OCI-LY1 (cell line): ENCODE measurements around the gene PGAM5.

ENCODE experiments used
- H2AFZ ChIP-seq: fragments of 200-600 bp; sonication (generic), shearing (Covaris generic); 2 replicates; pipeline ENCODE4 v1.6.0; 2014; ENCODE audit warnings: antibody characterized with exemption, mild to moderate bottlenecking, low read length
- H3F3A ChIP-seq: fragments of 200-600 bp; sonication (generic), shearing (Covaris generic); 2 replicates; pipeline ENCODE4 v1.6.0; 2014; ENCODE audit warnings: mild to moderate bottlenecking, antibody characterized with exemption, low read length, moderate library complexity; ENCODE audit not compliant: insufficient read depth
- H3K27ac ChIP-seq: fragments of 200-600 bp; sonication (generic); 2 replicates; pipeline ENCODE4 v1.5.1; 2014; ENCODE audit warnings: low read length, mixed run types, mild to moderate bottlenecking, low read depth; ENCODE audit not compliant: poor library complexity, severe bottlenecking
- H3K27me3 ChIP-seq: fragments of 200-600 bp; sonication (generic); 2 replicates; pipeline ENCODE4 v1.6.0; 2014; ENCODE audit warnings: antibody characterized with exemption, mild to moderate bottlenecking, low read length, moderate library complexity; ENCODE audit not compliant: insufficient read depth
- H3K36me3 ChIP-seq: fragments of 200-600 bp; sonication (generic); 2 replicates; pipeline ENCODE4 v1.6.1; 2014; ENCODE audit warnings: mild to moderate bottlenecking, antibody characterized with exemption, low read length, moderate library complexity, mixed read lengths; ENCODE audit not compliant: insufficient read depth
- H3K4me1 ChIP-seq: fragments of 200-600 bp; sonication (generic); 2 replicates; pipeline ENCODE4 v1.5.1; 2014; ENCODE audit warnings: mild to moderate bottlenecking, low read length, moderate library complexity; ENCODE audit not compliant: insufficient read depth, severe bottlenecking
- H3K4me2 ChIP-seq: fragments of 200-600 bp; sonication (generic), shearing (Covaris generic); 2 replicates; pipeline ENCODE4 v1.6.1; 2014; ENCODE audit warnings: low read length
- H3K4me3 ChIP-seq: fragments of 200-600 bp; sonication (generic); 2 replicates; pipeline ENCODE4 v1.5.1; 2014; ENCODE audit warnings: low read length, low read depth, mild to moderate bottlenecking, mixed read lengths; ENCODE audit not compliant: poor library complexity, severe bottlenecking
- H3K79me2 ChIP-seq: fragments of 200-600 bp; shearing (Covaris generic); 2 replicates; pipeline ENCODE4 v1.6.1; 2016; ENCODE audit warnings: mixed run types, low read length, mixed read lengths; ENCODE audit not compliant: insufficient read depth
- H3K9ac ChIP-seq: fragments of 200-600 bp; sonication (generic), shearing (Covaris generic); 2 replicates; pipeline ENCODE4 v1.6.1; 2014; ENCODE audit warnings: mild to moderate bottlenecking, low read length, mixed read lengths
- H3K9me2 ChIP-seq: fragments of 200-600 bp; sonication (generic), shearing (Covaris generic); 2 replicates; pipeline ENCODE4 v1.6.1; 2014; ENCODE audit warnings: low read depth, mild to moderate bottlenecking, low read length, mixed read lengths
- H3K9me3 ChIP-seq: fragments of 200-600 bp; shearing (Covaris generic); 2 replicates; pipeline ENCODE4 v1.6.1; 2014; ENCODE audit warnings: low read length, mixed read lengths
- H4K20me1 ChIP-seq: fragments of 200-600 bp; sonication (generic), shearing (Covaris generic); 2 replicates; pipeline ENCODE4 v1.6.0; 2016; ENCODE audit warnings: mild to moderate bottlenecking, low read length; ENCODE audit not compliant: insufficient read depth
- CTCF ChIP-seq: fragments of 200-600 bp; sonication (generic), shearing (Covaris generic); IDR thresholded peaks from 2 replicates; pipeline ENCODE4 v1.5.1; 2017; ENCODE audit warnings: mild to moderate bottlenecking, antibody characterized with exemption, low read length, moderate library complexity, mixed read lengths
- EZH2 ChIP-seq: fragments of 200-600 bp; sonication (generic), shearing (Covaris generic); IDR thresholded peaks from 2 replicates; pipeline ENCODE4 v1.8.0; 2017; ENCODE audit warnings: borderline replicate concordance, mixed run types, mild to moderate bottlenecking, antibody characterized with exemption, low read length, moderate library complexity, mixed read lengths

Gene PGAM5

DNA sequence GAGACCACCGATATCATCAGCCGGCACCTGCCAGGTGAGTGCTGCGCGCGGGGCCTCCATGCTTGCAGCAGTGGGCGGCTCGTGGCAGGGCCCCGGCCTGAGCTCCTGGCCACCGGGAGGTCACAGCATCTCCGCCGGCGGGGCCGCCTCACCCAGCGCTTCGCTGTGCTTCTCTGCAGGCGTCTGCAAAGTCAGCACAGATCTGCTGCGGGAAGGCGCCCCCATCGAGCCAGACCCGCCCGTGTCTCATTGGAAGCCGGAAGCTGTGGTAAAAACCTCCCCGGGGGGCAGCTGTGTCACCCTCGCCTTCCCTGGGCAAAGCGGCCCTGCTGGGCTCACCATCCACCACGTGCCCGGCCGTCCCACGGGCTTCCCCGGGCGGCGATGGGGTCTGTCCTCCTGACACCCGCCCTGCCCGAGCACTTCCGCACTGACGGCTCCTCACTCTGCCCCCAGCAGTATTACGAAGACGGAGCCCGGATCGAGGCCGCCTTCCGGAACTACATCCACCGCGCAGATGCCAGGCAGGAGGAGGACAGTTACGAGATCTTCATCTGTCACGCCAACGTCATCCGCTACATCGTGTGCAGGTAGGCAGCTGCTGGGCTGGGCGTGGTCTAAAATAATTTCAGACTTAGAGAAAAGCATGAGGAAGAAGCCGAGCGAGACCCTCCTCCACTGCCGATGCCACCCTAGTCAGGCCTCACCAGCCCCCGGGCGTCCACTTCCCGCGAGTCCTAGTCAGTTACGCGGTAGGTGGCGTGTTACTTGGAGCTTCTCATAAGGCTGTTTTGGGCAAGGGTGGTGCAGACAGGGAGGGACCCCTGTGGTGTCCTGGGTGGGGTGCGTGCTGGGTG is 7.1 kb downstream of the PGAM5 start:
- TF ChIP-seq EZH2 (no peak), CTCF (no peak)
- no peak overlapping the region for H2AFZ ChIP-seq
- no peaks in the 10 kb centered on the region for H3K9me2 ChIP-seq
- H3K4me1 ChIP-seq, result no peaks in the 10 kb centered on the region
- no peak overlapping the region for H3K27ac ChIP-seq
- no peak overlapping the region for H3K9ac ChIP-seq
- no peaks in the 10 kb centered on the region for H3K9me3 ChIP-seq
- peaks cover 89% of the 10 kb centered on the region for H3K36me3 ChIP-seq
- peaks cover 21% of the 10 kb centered on the region for H3K79me2 ChIP-seq
- no peaks in the 10 kb centered on the region for H3K27me3 ChIP-seq
- H3K4me3 ChIP-seq, result no peak overlapping the region
- 0 out of 2 replicates have a peak, but pooled peaks cover 3% of the 10 kb centered on the region for H3F3A ChIP-seq
- H4K20me1 ChIP-seq, result no peaks in the 10 kb centered on the region
- no peak overlapping the region for H3K4me2 ChIP-seq

DNA sequence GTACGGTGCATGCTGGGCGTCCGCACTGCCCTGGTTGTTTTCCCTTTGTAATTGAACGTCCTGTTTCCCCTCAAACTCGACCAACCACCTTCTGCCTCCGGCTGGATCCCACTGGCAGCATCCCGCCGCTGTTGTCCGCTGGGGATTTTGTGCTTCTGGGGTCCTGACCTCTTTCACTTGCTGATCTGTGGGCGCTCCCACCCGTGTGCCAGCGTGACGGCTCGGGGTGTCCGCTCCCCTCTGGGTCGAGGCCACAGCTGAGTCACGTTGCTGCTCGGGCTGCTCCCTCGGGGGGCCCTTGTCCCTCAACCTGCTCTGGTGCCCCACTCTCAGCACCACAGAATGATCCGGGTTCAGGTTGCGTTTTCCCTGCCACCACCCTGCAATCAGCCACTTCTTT is 8.0 kb downstream of the PGAM5 start:
- no peaks in the 10 kb centered on the region for H4K20me1 ChIP-seq
- H3F3A ChIP-seq, result 0 out of 2 replicates have a peak, but pooled peaks cover 3% of the 10 kb centered on the region
- no peaks in the 10 kb centered on the region for H3K9me2 ChIP-seq
- H3K9ac ChIP-seq, result no peak overlapping the region
- H3K9me3 ChIP-seq, result no peaks in the 10 kb centered on the region
- H3K4me3 ChIP-seq, result no peak overlapping the region
- no peak overlapping the region for H3K4me2 ChIP-seq
- no peaks in the 10 kb centered on the region for H3K27me3 ChIP-seq
- H2AFZ ChIP-seq, result no peak overlapping the region
- no peaks in the 10 kb centered on the region for H3K4me1 ChIP-seq
- H3K36me3 ChIP-seq, result peaks cover 90% of the 10 kb centered on the region
- no peak overlapping the region for H3K27ac ChIP-seq
- no peak for TF ChIP-seq CTCF
- no peak for TF ChIP-seq EZH2
- H3K79me2 ChIP-seq, result peaks cover 12% of the 10 kb centered on the region

DNA sequence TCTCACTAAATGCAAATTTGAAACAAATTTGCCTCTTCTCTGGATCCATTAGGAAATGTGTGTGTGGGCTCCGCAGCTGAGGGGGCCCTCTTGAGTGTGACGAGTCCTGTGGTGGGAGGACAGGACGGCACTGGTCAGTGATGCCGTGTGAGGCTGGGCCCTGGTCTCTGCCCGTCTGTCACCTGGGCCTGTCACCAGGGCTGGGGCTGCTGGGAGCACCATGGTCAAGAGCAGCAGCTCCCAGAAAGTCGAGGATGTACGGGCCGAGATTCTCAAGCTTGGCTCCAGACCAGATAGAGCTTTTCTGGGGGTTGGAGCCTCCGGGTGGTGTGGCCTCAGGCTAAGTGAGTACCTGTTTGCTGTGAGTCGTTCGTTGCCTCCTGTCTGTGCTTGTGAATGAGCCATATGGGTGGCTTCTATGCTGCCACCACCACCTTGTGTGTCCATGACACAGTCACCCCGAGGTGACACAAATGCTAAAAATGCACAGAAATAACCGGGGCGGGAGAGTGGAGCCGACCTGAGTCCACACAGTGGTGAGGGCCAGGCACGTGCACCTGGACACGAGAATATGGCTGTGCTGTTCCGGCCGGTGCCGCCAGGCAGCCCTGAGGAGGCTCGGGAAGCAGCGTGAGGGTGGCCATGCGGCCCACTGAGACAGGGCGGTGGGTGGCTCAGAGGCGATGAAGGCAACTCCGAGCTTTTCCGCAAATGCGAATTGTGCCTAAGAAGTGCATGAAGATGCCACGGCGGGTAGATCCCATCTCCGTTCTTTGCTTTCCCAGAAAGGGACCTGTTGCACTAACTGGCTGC is 8.7 kb downstream of the PGAM5 start:
- no peak overlapping the region for H3K9ac ChIP-seq
- no peak overlapping the region for H3K4me2 ChIP-seq
- no peaks in the 10 kb centered on the region for H4K20me1 ChIP-seq
- TF ChIP-seq EZH2 (no peak), CTCF (no peak)
- H3K4me3 ChIP-seq, result no peak overlapping the region
- H2AFZ ChIP-seq, result no peak overlapping the region
- peaks cover 90% of the 10 kb centered on the region for H3K36me3 ChIP-seq
- H3K9me2 ChIP-seq, result no peaks in the 10 kb centered on the region
- no peaks in the 10 kb centered on the region for H3K4me1 ChIP-seq
- H3K27me3 ChIP-seq, result no peaks in the 10 kb centered on the region
- H3K9me3 ChIP-seq, result no peaks in the 10 kb centered on the region
- H3K27ac ChIP-seq, result no peak overlapping the region
- peaks cover 5% of the 10 kb centered on the region for H3K79me2 ChIP-seq
- 0 out of 2 replicates have a peak, but pooled peaks cover 3% of the 10 kb centered on the region for H3F3A ChIP-seq
